Vagina (tissue), 2 donors: Measurements from ENCODE around the gene DDX50.

ENCODE experiments used
- POLR2A ChIP-seq, 2 donors: fragments of 450-650 bp; IDR thresholded peaks; one replicate each; pipeline ENCODE4 v1.6.1; 2017; ENCODE audit warnings: antibody characterized with exemption in 2 of 2, mild to moderate bottlenecking in 2 of 2, moderate library complexity in 2 of 2
- POLR2AphosphoS5 ChIP-seq, 2 donors: sonication (generic); formaldehyde crosslinking; IDR thresholded peaks; one replicate each; pipeline ENCODE4 v1.9.0; 2017; ENCODE audit warnings: antibody characterized with exemption in 2 of 2, mild to moderate bottlenecking in 2 of 2, low read depth in 1 of 2; ENCODE audit not compliant: insufficient read depth in 1 of 2
- TF ChIP-seq, protein P1 (sequence below), 3 experiments: fragments of 450-650 bp in 2 of 3; fragments of 200-600 bp in 1 of 3; sonication (generic) in 1 of 3; IDR thresholded peaks; one replicate each; pipeline ENCODE4 v1.5.1; 2017 to 2019; ENCODE audit warnings: antibody characterized with exemption in 3 of 3, mild to moderate bottlenecking in 2 of 3, moderate library complexity in 2 of 3

DNA sequence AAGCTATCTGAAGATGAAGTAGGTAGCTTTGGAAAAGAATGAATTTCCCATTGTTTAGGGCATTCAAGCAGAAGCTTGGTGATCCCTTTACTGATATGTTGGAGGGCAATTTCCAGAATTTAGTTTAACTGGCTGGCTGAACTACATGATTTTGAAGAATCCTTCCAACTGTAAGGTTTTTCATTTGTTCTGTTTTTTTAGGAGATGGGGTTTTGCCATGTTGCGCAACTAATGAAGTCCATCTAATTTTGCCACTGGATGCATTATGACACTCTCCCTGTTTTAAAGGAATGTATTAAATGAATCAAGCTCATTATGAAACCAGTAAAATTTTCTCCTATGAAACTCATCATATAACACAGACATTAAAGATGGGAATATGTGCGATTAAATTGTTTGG is 6.1 kb upstream of the DDX50 start:
- TF ChIP-seq, protein P1, sequence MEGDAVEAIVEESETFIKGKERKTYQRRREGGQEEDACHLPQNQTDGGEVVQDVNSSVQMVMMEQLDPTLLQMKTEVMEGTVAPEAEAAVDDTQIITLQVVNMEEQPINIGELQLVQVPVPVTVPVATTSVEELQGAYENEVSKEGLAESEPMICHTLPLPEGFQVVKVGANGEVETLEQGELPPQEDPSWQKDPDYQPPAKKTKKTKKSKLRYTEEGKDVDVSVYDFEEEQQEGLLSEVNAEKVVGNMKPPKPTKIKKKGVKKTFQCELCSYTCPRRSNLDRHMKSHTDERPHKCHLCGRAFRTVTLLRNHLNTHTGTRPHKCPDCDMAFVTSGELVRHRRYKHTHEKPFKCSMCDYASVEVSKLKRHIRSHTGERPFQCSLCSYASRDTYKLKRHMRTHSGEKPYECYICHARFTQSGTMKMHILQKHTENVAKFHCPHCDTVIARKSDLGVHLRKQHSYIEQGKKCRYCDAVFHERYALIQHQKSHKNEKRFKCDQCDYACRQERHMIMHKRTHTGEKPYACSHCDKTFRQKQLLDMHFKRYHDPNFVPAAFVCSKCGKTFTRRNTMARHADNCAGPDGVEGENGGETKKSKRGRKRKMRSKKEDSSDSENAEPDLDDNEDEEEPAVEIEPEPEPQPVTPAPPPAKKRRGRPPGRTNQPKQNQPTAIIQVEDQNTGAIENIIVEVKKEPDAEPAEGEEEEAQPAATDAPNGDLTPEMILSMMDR (IDR thresholded peaks at IDR 0.05) = no peak
- no peak for TF ChIP-seq POLR2A (IDR thresholded peaks at IDR 0.05)
- no peak for TF ChIP-seq POLR2AphosphoS5 (IDR thresholded peaks at IDR 0.05; ENCODE audit: insufficient read depth in 1 of 2, low read depth in 1 of 2)
